HepG2 (cell line): ENCODE results near the gene SSNA1. TPM values are rescaled to one million over a fixed set of nuclear protein-coding genes. Genes with fewer than 3 reads are reported as not detected.

Experiments
- GRHL1 ChIP-seq: sonication (generic); formaldehyde crosslinking; conservative IDR thresholded peaks from 2 replicates; pipeline ENCODE4 v1.8.0; 2022; ENCODE audit warnings: missing genetic modification reagents
- HNRNPK ChIP-seq: fragments of 200-400 bp; formaldehyde crosslinking; IDR thresholded peaks from 2 replicates; pipeline ENCODE4 v1.6.1; 2018; ENCODE audit warnings: low read length, low read depth, moderate library complexity, mild to moderate bottlenecking; ENCODE audit not compliant: poor library complexity, severe bottlenecking
- PCBP2 ChIP-seq: fragments of 200-400 bp; formaldehyde crosslinking; optimal IDR thresholded peaks from 2 replicates; pipeline ENCODE3; 2018; ENCODE audit warnings: low read length, low read depth; ENCODE audit not compliant: poor library complexity, severe bottlenecking
- PHF21A ChIP-seq: sonication (generic); formaldehyde crosslinking; IDR thresholded peaks from 2 replicates; pipeline ENCODE4 v1.5.0; 2020; ENCODE audit warnings: mild to moderate bottlenecking, missing genetic modification reagents
- RARA ChIP-seq: IDR thresholded peaks from 2 replicates; pipeline ENCODE4 v1.6.1; 2016; ENCODE audit warnings: missing genetic modification reagents, missing compliant biosample characterization
- RARG ChIP-seq: sonication (generic); formaldehyde crosslinking; IDR thresholded peaks from 2 replicates; pipeline ENCODE4 v1.4.0; 2020; ENCODE audit warnings: low read depth, mild to moderate bottlenecking, missing genetic modification reagents
- RBFOX2 ChIP-seq: fragments of 200-400 bp; formaldehyde crosslinking; IDR thresholded peaks from 2 replicates; pipeline ENCODE4 v1.6.1; 2017; ENCODE audit warnings: low read depth, mild to moderate bottlenecking, low read length
- RBM22 ChIP-seq: fragments of 200-400 bp; formaldehyde crosslinking; optimal IDR thresholded peaks from 2 replicates; pipeline ENCODE3; 2017; ENCODE audit warnings: mild to moderate bottlenecking, low read length, moderate library complexity
- RFX5 ChIP-seq: IDR thresholded peaks from 2 replicates; pipeline ENCODE4 v1.6.1; 2011; ENCODE audit warnings: low read depth, low read length, improper control_type of control experiment
- TOE1 ChIP-seq: sonication (generic); formaldehyde crosslinking; IDR thresholded peaks from 2 replicates; pipeline ENCODE4 v1.4.0; 2020; ENCODE audit warnings: mild to moderate bottlenecking, missing genetic modification reagents
- ZBTB38 ChIP-seq: sonication (generic); formaldehyde crosslinking; IDR thresholded peaks from 2 replicates; pipeline ENCODE4 v1.5.1; 2020; ENCODE audit warnings: mild to moderate bottlenecking, missing genetic modification reagents
- ZBTB39 ChIP-seq: sonication (generic); formaldehyde crosslinking; IDR thresholded peaks from 2 replicates; pipeline ENCODE4 v1.5.0; 2020; ENCODE audit warnings: missing genetic modification reagents
- ZNF564 ChIP-seq: sonication (generic); formaldehyde crosslinking; IDR thresholded peaks from 2 replicates; pipeline ENCODE4 v1.8.1; 2023; ENCODE audit warnings: mild to moderate bottlenecking, missing genetic modification reagents
- ZNF605 ChIP-seq: sonication (generic); formaldehyde crosslinking; IDR thresholded peaks from 2 replicates; pipeline ENCODE4 v1.8.0; 2022; ENCODE audit warnings: mild to moderate bottlenecking, missing genetic modification reagents
- ZNF704 ChIP-seq: sonication (generic); formaldehyde crosslinking; IDR thresholded peaks from 2 replicates; pipeline ENCODE4 v1.8.1; 2023; ENCODE audit warnings: mild to moderate bottlenecking, inconsistent platforms, moderate library complexity, missing genetic modification reagents, borderline replicate concordance
- ZNF761 ChIP-seq: sonication (generic); formaldehyde crosslinking; conservative IDR thresholded peaks from 2 replicates; pipeline ENCODE4 v1.4.0; 2020; ENCODE audit warnings: mild to moderate bottlenecking, missing genetic modification reagents
- polyA plus RNA-seq, 8 experiments: library from polyadenylated mRNA; depleted of rRNA in 3 of 8; stranded (reverse) in 7 of 8; unstranded in 1 of 8; fragments of >200 nt; fragmentation: Illumina TruSeq in 4 of 8; extraction: Trizol in 4 of 8; gene quantifications; 2 replicates each; pipeline versions ENCODE4 v1.2.1 to v1.2.3, GENCODE V29; 2011 to 2016; ENCODE audit warnings: low read depth in 4 of 8, missing spikeins in 1 of 8, mixed read lengths in 1 of 8; ENCODE audit not compliant: insufficient read depth in 1 of 8
- total RNA-seq, 5 experiments: library from RNA; depleted of rRNA; stranded (reverse); fragments of >200 nt; fragmentation: Illumina TruSeq; extraction: Trizol; gene quantifications; 2 replicates each; pipeline ENCODE4 v1.2.3, GENCODE V29; 2016; ENCODE audit warnings: low read depth in 1 of 5
- TF ChIP-seq, protein P1 (sequence below): sonication (generic); formaldehyde crosslinking; IDR thresholded peaks from 2 replicates; pipeline ENCODE4 v1.4.0; 2020; ENCODE audit warnings: missing genetic modification reagents
- TF ChIP-seq, protein P2 (sequence below): sonication (generic); formaldehyde crosslinking; IDR thresholded peaks from 2 replicates; pipeline ENCODE4 v1.5.0; 2020; ENCODE audit warnings: mild to moderate bottlenecking, missing genetic modification reagents, borderline replicate concordance

Gene SSNA1
- total and polyA plus RNA-seq, 2 of the 13 experiments (the other 11 are each of a cell fraction or from before 2014, with no cell fraction given), result 35.9 to 49.4 TPM

DNA sequence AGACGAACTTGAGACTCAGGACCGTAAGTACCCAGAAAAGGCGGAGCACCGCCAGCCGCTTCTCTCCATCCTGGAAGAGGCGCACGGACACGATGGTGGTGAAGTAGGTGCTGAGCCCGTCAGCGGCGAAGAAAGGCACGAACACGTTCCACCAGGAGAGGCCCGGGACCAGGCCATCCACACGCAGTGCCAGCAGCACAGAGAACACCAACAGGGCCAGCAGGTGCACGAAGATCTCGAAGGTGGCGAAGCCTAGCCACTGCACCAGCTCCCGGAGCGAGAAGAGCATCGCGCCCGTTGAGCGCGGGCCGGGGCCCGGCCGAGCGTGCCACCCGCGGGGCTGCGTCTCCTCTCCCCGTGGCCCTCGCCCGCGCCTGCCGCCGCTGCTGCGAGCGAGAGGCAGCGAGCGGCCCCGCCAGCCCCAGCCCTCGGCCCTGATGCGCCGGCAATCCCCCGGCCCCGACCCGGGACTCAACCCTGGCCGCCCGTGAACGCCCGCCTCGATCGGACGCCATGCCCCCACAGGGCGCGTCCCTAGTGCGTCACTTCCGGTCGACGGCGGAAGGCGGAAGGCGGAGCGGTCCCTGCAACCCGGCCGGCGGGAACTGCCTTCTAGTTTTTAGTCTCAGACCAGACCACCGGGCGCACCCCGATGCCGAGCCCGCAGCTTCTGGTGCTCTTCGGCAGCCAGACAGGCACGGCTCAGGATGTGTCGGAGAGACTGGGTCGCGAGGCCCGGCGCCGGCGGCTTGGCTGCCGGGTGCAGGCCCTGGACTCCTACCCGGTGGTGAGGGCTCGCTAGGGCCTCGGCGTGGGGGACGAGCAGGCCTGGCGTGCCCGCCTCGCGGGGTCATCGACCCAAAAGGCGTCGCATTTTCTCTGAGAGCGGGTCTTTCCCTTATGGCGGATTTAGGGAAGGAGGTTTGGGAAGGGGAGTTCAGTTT lies 16.9 kb downstream of the SSNA1 start, which contains the start of the genes NDOR1 and TMEM203 (continued):
- TF ChIP-seq ZBTB39 (no peak), ZNF761 (no peak; the same call in 1 of the 2 replicates), HNRNPK (peak; percentile 23), ZBTB38 (CRISPR knock-in tag) (0 out of 2 replicates have a peak, but pooled peaks have one; percentile 17), ZNF605 (CRISPR knock-in tag) (peak; percentile 48; the same call in 1 of the 2 replicates), GRHL1 (CRISPR knock-in tag) (no peak; the same call in 1 of the 2 replicates), PCBP2 (no peak), RBFOX2 (peak; percentile 96), ZNF704 (peak; percentile 48; the same call in 1 of the 2 replicates), PHF21A (CRISPR knock-in tag) (no peak), RBM22 (no peak), RARG (CRISPR knock-in tag) (no peak), RFX5 (no peak), ZNF564 (0 out of 2 replicates have a peak, but pooled peaks have one; percentile 47), TOE1 (CRISPR knock-in tag) (no peak), RARA (CRISPR knock-in tag) (peak; percentile 35; the same call in 1 of the 2 replicates)
- TF ChIP-seq, protein P1, sequence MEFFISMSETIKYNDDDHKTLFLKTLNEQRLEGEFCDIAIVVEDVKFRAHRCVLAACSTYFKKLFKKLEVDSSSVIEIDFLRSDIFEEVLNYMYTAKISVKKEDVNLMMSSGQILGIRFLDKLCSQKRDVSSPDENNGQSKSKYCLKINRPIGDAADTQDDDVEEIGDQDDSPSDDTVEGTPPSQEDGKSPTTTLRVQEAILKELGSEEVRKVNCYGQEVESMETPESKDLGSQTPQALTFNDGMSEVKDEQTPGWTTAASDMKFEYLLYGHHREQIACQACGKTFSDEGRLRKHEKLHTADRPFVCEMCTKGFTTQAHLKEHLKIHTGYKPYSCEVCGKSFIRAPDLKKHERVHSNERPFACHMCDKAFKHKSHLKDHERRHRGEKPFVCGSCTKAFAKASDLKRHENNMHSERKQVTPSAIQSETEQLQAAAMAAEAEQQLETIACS (CRISPR knock-in tag), result peak; percentile 37; the same call in 1 of the 2 replicates
- TF ChIP-seq, protein P2, sequence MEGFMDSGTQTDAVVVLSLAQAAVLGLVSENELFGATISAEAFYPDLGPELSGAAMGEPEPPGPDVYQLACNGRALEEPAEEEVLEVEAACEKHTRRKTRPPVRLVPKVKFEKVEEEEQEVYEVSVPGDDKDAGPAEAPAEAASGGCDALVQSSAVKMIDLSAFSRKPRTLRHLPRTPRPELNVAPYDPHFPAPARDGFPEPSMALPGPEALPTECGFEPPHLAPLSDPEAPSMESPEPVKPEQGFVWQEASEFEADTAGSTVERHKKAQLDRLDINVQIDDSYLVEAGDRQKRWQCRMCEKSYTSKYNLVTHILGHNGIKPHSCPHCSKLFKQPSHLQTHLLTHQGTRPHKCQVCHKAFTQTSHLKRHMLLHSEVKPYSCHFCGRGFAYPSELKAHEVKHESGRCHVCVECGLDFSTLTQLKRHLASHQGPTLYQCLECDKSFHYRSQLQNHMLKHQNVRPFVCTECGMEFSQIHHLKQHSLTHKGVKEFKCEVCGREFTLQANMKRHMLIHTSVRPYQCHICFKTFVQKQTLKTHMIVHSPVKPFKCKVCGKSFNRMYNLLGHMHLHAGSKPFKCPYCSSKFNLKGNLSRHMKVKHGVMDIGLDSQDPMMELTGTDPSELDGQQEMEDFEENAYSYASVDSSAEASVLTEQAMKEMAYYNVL, result peak; percentile 59
